ENCODE data around the gene BLMH.

Gene BLMH

GRCh38 chr17:30302241-30302640, 10.5 kb upstream of the BLMH start:
- no peaks in the 10 kb centered on the region for H3K9me3 ChIP-seq (ENCODE audit: insufficient read depth, low read depth, low read length)
- no peaks in the 10 kb centered on the region for H3K36me3 ChIP-seq (ENCODE audit: insufficient read depth, low read depth, low read length)
- H3K9ac ChIP-seq (ENCODE audit: low read depth, low read length), result no peak overlapping the region
- no peak overlapping the region for H3K4me3 ChIP-seq (ENCODE audit: low read length)
- no peaks in the 10 kb centered on the region for H3K27me3 ChIP-seq (ENCODE audit: insufficient read depth, low read length)
- H3K4me1 ChIP-seq (ENCODE audit: insufficient read depth, low read length), result no peaks in the 10 kb centered on the region
- H3K27ac ChIP-seq (ENCODE audit: low read length), result no peak overlapping the region

- H3K27ac ChIP-seq (ENCODE audit: low read length), result no peak overlapping the region
- H3K9me3 ChIP-seq (ENCODE audit: insufficient read depth, low read depth, low read length), result no peaks in the 10 kb centered on the region
- no peak overlapping the region for H3K9ac ChIP-seq (ENCODE audit: low read depth, low read length)
- no peak overlapping the region for H3K4me3 ChIP-seq (ENCODE audit: low read length)
- no peaks in the 10 kb centered on the region for H3K27me3 ChIP-seq (ENCODE audit: insufficient read depth, low read length)
- no peaks in the 10 kb centered on the region for H3K36me3 ChIP-seq (ENCODE audit: insufficient read depth, low read depth, low read length)
- H3K4me1 ChIP-seq (ENCODE audit: insufficient read depth, low read length), result no peaks in the 10 kb centered on the region
Measured at GRCh38 chr17:30300818-30301217, 9.1 kb upstream of the BLMH start.

DNA sequence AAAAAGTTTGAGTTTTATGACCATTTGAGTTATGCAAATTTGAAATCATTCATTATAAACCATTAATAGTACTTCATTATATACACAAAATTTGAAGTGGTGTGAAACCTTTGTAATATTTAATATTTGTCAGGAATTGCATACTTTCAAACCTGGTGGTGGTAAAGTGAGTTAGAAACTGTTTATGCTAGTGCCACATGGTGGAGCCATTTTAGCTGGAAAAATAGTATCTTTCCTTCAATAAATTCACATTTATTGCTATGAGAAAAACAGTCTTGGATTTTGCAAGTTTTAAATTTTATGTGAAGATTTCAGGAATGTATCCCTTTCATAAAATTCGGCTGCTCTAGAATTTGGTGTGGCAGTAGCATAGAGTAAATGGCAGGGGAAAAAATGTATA, 7.3 kb upstream of the BLMH start:
- no peak overlapping the region for H3K27ac ChIP-seq (ENCODE audit: low read length)
- H3K4me3 ChIP-seq (ENCODE audit: low read length), result no peak overlapping the region
- no peaks in the 10 kb centered on the region for H3K36me3 ChIP-seq (ENCODE audit: insufficient read depth, low read depth, low read length)
- no peaks in the 10 kb centered on the region for H3K9me3 ChIP-seq (ENCODE audit: insufficient read depth, low read depth, low read length)
- H3K27me3 ChIP-seq (ENCODE audit: insufficient read depth, low read length), result peaks cover 2% of the 10 kb centered on the region; the same call in 1 of the 2 replicates
- no peak overlapping the region for H3K9ac ChIP-seq (ENCODE audit: low read depth, low read length)
- no peaks in the 10 kb centered on the region for H3K4me1 ChIP-seq (ENCODE audit: insufficient read depth, low read length)

- H3K36me3 ChIP-seq (ENCODE audit: insufficient read depth, low read depth, low read length), result no peaks in the 10 kb centered on the region
- H3K9me3 ChIP-seq (ENCODE audit: insufficient read depth, low read depth, low read length), result no peaks in the 10 kb centered on the region
- H3K27me3 ChIP-seq (ENCODE audit: insufficient read depth, low read length), result peaks cover 14% of the 10 kb centered on the region
- no peak overlapping the region for H3K4me3 ChIP-seq (ENCODE audit: low read length)
- no peak overlapping the region for H3K9ac ChIP-seq (ENCODE audit: low read depth, low read length)
- no peak overlapping the region for H3K27ac ChIP-seq (ENCODE audit: low read length)
- no peaks in the 10 kb centered on the region for H3K4me1 ChIP-seq (ENCODE audit: insufficient read depth, low read length)
Measured at GRCh38 chr17:30297715-30298114, 6.0 kb upstream of the BLMH start.

GRCh38 chr17:30296499-30297080, 4.8 kb upstream of the BLMH start:
- Histone ChIP-seq H3K4me3 (ENCODE audit: low read length) (no peak overlapping the region), H3K27ac (ENCODE audit: low read length) (no peak overlapping the region), H3K27me3 (ENCODE audit: insufficient read depth, low read length) (peaks cover 18% of the 10 kb centered on the region), H3K9ac (ENCODE audit: low read depth, low read length) (no peak overlapping the region), H3K9me3 (ENCODE audit: insufficient read depth, low read depth, low read length) (no peaks in the 10 kb centered on the region), H3K4me1 (ENCODE audit: insufficient read depth, low read length) (no peaks in the 10 kb centered on the region), H3K36me3 (ENCODE audit: insufficient read depth, low read depth, low read length) (no peaks in the 10 kb centered on the region)

DNA sequence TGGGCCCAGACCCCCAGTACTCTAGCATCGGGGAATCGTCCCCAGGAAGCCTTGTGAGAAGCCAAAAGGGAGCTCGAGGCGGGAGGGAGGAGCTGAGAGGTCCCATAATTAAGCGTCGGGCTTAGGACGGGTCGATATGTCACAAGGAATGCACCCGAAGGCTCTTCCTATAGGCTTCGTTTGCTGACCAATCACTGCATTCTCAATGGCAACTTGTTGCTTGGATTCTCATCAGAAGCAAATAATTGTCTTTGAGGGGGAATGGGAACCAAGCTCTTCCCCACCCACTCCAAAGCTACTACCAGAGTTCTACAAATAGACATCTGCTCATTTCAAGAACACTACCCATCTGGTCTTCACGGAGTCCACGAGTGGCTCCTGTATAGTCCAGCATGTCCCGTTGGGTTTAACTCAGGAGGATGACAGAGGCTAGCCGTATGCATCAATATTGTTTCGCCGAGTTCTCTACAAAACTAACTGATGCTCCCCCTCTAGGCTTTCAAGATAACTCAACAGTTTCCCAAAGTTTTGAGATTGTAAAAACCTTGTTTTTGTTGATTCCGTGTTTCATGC, 628 bp upstream of the BLMH start:
- Histone ChIP-seq H3K4me3 (ENCODE audit: low read length) (peak overlapping the region; percentile 97), H3K9me3 (ENCODE audit: insufficient read depth, low read depth, low read length) (no peaks in the 10 kb centered on the region), H3K36me3 (ENCODE audit: insufficient read depth, low read depth, low read length) (peaks cover 16% of the 10 kb centered on the region), H3K27ac (ENCODE audit: low read length) (no peak overlapping the region), H3K27me3 (ENCODE audit: insufficient read depth, low read length) (peaks cover 28% of the 10 kb centered on the region), H3K9ac (ENCODE audit: low read depth, low read length) (peak overlapping the region; percentile 72), H3K4me1 (ENCODE audit: insufficient read depth, low read length) (peaks cover 3% of the 10 kb centered on the region; the same call in 1 of the 2 replicates)

- H3K27ac ChIP-seq (ENCODE audit: low read length), result no peak overlapping the region
- peaks cover 3% of the 10 kb centered on the region; the same call in 1 of the 2 replicates for H3K4me1 ChIP-seq (ENCODE audit: insufficient read depth, low read length)
- no peaks in the 10 kb centered on the region for H3K9me3 ChIP-seq (ENCODE audit: insufficient read depth, low read depth, low read length)
- H3K36me3 ChIP-seq (ENCODE audit: insufficient read depth, low read depth, low read length), result peaks cover 30% of the 10 kb centered on the region
- peak overlapping the region; percentile 85 for H3K9ac ChIP-seq (ENCODE audit: low read depth, low read length)
- peak overlapping the region; percentile 97 for H3K4me3 ChIP-seq (ENCODE audit: low read length)
- H3K27me3 ChIP-seq (ENCODE audit: insufficient read depth, low read length), result peaks cover 28% of the 10 kb centered on the region
Measured at GRCh38 chr17:30290696-30291542, 825 bp downstream of the BLMH start.

- no peak overlapping the region for H3K9ac ChIP-seq (ENCODE audit: low read depth, low read length)
- no peak overlapping the region for H3K27ac ChIP-seq (ENCODE audit: low read length)
- no peaks in the 10 kb centered on the region for H3K9me3 ChIP-seq (ENCODE audit: insufficient read depth, low read depth, low read length)
- peaks cover 39% of the 10 kb centered on the region for H3K36me3 ChIP-seq (ENCODE audit: insufficient read depth, low read depth, low read length)
- H3K4me3 ChIP-seq (ENCODE audit: low read length), result no peak overlapping the region
- peaks cover 28% of the 10 kb centered on the region for H3K27me3 ChIP-seq (ENCODE audit: insufficient read depth, low read length)
- peaks cover 3% of the 10 kb centered on the region; the same call in 1 of the 2 replicates for H3K4me1 ChIP-seq (ENCODE audit: insufficient read depth, low read length)
Measured at GRCh38 chr17:30290077-30290476, 1.7 kb downstream of the BLMH start.

GRCh38 chr17:30279156-30279555, 12.6 kb downstream of the BLMH start:
- H3K9me3 ChIP-seq (ENCODE audit: insufficient read depth, low read depth, low read length), result no peaks in the 10 kb centered on the region
- H3K4me3 ChIP-seq (ENCODE audit: low read length), result no peak overlapping the region
- no peaks in the 10 kb centered on the region for H3K27me3 ChIP-seq (ENCODE audit: insufficient read depth, low read length)
- peaks cover 84% of the 10 kb centered on the region for H3K36me3 ChIP-seq (ENCODE audit: insufficient read depth, low read depth, low read length)
- no peaks in the 10 kb centered on the region for H3K4me1 ChIP-seq (ENCODE audit: insufficient read depth, low read length)
- H3K27ac ChIP-seq (ENCODE audit: low read length), result no peak overlapping the region
- H3K9ac ChIP-seq (ENCODE audit: low read depth, low read length), result no peak overlapping the region

DNA sequence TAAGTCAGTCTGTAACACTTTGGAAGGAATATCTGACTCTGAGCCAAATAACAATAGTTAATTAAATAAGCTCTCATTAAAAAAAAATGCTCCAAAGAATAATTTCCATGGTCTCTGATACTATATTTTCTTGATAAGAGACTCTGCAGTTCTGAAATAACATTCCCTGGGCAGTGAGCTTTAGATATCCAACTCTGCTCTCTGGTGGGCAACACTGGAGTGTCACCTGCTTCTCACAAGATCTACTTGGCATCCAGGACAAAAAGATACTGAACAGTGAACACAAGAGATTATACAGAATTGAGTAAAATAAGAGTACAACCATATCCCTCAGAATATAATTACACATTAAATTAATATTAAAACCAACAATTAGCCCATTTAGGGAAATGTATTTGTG, 13.7 kb downstream of the BLMH start:
- H3K27me3 ChIP-seq (ENCODE audit: insufficient read depth, low read length), result no peaks in the 10 kb centered on the region
- H3K9me3 ChIP-seq (ENCODE audit: insufficient read depth, low read depth, low read length), result no peaks in the 10 kb centered on the region
- no peak overlapping the region for H3K4me3 ChIP-seq (ENCODE audit: low read length)
- no peak overlapping the region for H3K9ac ChIP-seq (ENCODE audit: low read depth, low read length)
- no peak overlapping the region for H3K27ac ChIP-seq (ENCODE audit: low read length)
- no peaks in the 10 kb centered on the region for H3K4me1 ChIP-seq (ENCODE audit: insufficient read depth, low read length)
- peaks cover 86% of the 10 kb centered on the region for H3K36me3 ChIP-seq (ENCODE audit: insufficient read depth, low read depth, low read length)

DNA sequence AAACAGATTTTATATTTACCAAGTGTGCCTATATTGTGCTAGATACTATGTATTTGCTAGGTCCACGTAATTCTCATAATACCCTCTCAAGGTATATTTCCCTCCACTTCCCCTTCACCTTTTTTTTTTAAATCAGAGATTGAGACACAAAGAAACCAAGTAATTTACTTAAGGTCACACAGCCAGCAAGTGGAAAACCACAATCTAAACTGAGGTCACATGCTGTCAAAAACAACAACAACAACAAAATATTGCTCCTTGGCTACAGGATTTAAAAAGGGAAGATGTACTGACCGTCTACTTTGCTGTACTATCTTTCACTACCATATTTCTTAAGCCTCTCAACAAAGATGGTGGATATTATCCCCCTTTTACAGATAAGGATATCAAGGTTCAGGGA, 15.8 kb downstream of the BLMH start:
- Histone ChIP-seq H3K36me3 (ENCODE audit: insufficient read depth, low read depth, low read length) (peaks cover 89% of the 10 kb centered on the region), H3K9me3 (ENCODE audit: insufficient read depth, low read depth, low read length) (no peaks in the 10 kb centered on the region), H3K27ac (ENCODE audit: low read length) (no peak overlapping the region), H3K9ac (ENCODE audit: low read depth, low read length) (no peak overlapping the region), H3K4me1 (ENCODE audit: insufficient read depth, low read length) (no peaks in the 10 kb centered on the region), H3K27me3 (ENCODE audit: insufficient read depth, low read length) (no peaks in the 10 kb centered on the region), H3K4me3 (ENCODE audit: low read length) (no peak overlapping the region)

GRCh38 chr17:30274887-30275286, 16.9 kb downstream of the BLMH start:
- no peaks in the 10 kb centered on the region for H3K9me3 ChIP-seq (ENCODE audit: insufficient read depth, low read depth, low read length)
- H3K36me3 ChIP-seq (ENCODE audit: insufficient read depth, low read depth, low read length), result peaks cover 89% of the 10 kb centered on the region
- no peaks in the 10 kb centered on the region for H3K27me3 ChIP-seq (ENCODE audit: insufficient read depth, low read length)
- H3K9ac ChIP-seq (ENCODE audit: low read depth, low read length), result no peak overlapping the region
- H3K4me1 ChIP-seq (ENCODE audit: insufficient read depth, low read length), result no peaks in the 10 kb centered on the region
- no peak overlapping the region for H3K4me3 ChIP-seq (ENCODE audit: low read length)
- no peak overlapping the region for H3K27ac ChIP-seq (ENCODE audit: low read length)
